ENCODE data around the gene PLA2R1. TPM values are rescaled to one million over a fixed set of nuclear protein-coding genes. Genes with fewer than 3 reads are reported as not detected.
A peak's percentile ranks its signal among the peaks of the same experiment; 100 is the strongest.

PLA2R1 gene
- total RNA-seq, 1 experiment from 2014 or later: 8.4 TPM

GRCh38 chr2:160057356-160057755 is 5.1 kb downstream of the PLA2R1 start:
- Mint-ChIP-seq H3K4me3 (ENCODE audit: unreplicated experiment) (no peak overlapping the region), H3K36me3 (ENCODE audit: insufficient read depth, unreplicated experiment) (no peaks in the 10 kb centered on the region), H3K27ac (ENCODE audit: low read depth, unreplicated experiment) (peak overlapping the region; percentile 4), H3K27me3 (ENCODE audit: insufficient read depth, unreplicated experiment) (no peaks in the 10 kb centered on the region), H3K9me3 (ENCODE audit: unreplicated experiment) (no peaks in the 10 kb centered on the region), H3K4me1 (ENCODE audit: insufficient read depth, unreplicated experiment) (peaks cover 20% of the 10 kb centered on the region)
- intact Hi-C loops (cut with micrococcal nuclease): no loop called here
- TF ChIP-seq CTCF (IDR thresholded peaks at IDR 0.05; ENCODE audit: unreplicated experiment): no peak
- POLR2A ChIA-PET: interaction anchor here (1.2 kb wide), 1 partner anchor 10 kb away, joined by 3 read pairs; no protein-coding TSS in a partner anchor
- DNase-seq (ENCODE audit: unreplicated experiment): no peak
- no TSS peak for BruUV-seq (replicated peaks)
- CTCF ChIA-PET: interaction anchor here (1.3 kb wide), 1 partner anchor 19 kb away, joined by 3 read pairs; no protein-coding TSS in a partner anchor

GRCh38 chr2:160055726-160056108 is 6.7 kb downstream of the PLA2R1 start:
- intact Hi-C loops (cut with micrococcal nuclease): no loop called here

GRCh38 chr2:160054984-160055725 is 7.3 kb downstream of the PLA2R1 start:
- BruUV-seq (replicated peaks): no TSS peak
- Mint-ChIP-seq H3K27me3 (ENCODE audit: insufficient read depth, unreplicated experiment) (no peaks in the 10 kb centered on the region), H3K4me1 (ENCODE audit: insufficient read depth, unreplicated experiment) (peaks cover 26% of the 10 kb centered on the region), H3K36me3 (ENCODE audit: insufficient read depth, unreplicated experiment) (no peaks in the 10 kb centered on the region), H3K9me3 (ENCODE audit: unreplicated experiment) (no peaks in the 10 kb centered on the region), H3K4me3 (ENCODE audit: unreplicated experiment) (no peak overlapping the region), H3K27ac (ENCODE audit: low read depth, unreplicated experiment) (peak overlapping the region; percentile 37)
- no peak for TF ChIP-seq CTCF (IDR thresholded peaks at IDR 0.05; ENCODE audit: unreplicated experiment)
- ChIA-PET CTCF (interaction anchor here (1.1 kb wide), 1 partner anchor 47 kb away, joined by 4 read pairs; no protein-coding TSS in a partner anchor), POLR2A (interaction anchor here (0.9 to 1.0 kb wide), 2 partner anchors 15 to 73 kb away, joined by 3 to 5 read pairs; no protein-coding TSS in a partner anchor)
- no peak for DNase-seq (ENCODE audit: unreplicated experiment)
- intact Hi-C loops (cut with micrococcal nuclease): no loop called here

More at GRCh38 chr2:160055726-160056108, 6.7 kb downstream of the PLA2R1 start:
- Mint-ChIP-seq H3K4me3 (ENCODE audit: unreplicated experiment) (no peak overlapping the region), H3K4me1 (ENCODE audit: insufficient read depth, unreplicated experiment) (peaks cover 26% of the 10 kb centered on the region), H3K27me3 (ENCODE audit: insufficient read depth, unreplicated experiment) (no peaks in the 10 kb centered on the region), H3K27ac (ENCODE audit: low read depth, unreplicated experiment) (no peak overlapping the region), H3K9me3 (ENCODE audit: unreplicated experiment) (no peaks in the 10 kb centered on the region), H3K36me3 (ENCODE audit: insufficient read depth, unreplicated experiment) (no peaks in the 10 kb centered on the region)
- CTCF ChIA-PET: interaction anchor here (1.1 kb wide), 1 partner anchor 47 kb away, joined by 4 read pairs; no protein-coding TSS in a partner anchor
- POLR2A ChIA-PET: no interaction called here
- BruUV-seq (replicated peaks): no TSS peak
- no peak for DNase-seq (ENCODE audit: unreplicated experiment)
- no peak for TF ChIP-seq CTCF (IDR thresholded peaks at IDR 0.05; ENCODE audit: unreplicated experiment)

- no peaks in the 10 kb centered on the region for H3K36me3 Mint-ChIP-seq (ENCODE audit: insufficient read depth, unreplicated experiment)
- intact Hi-C loops (cut with micrococcal nuclease): no loop called here
These were observed 8.5 kb downstream of the PLA2R1 start for GRCh38 chr2:160053946-160054345.

More at GRCh38 chr2:160053946-160054345, 8.5 kb downstream of the PLA2R1 start:
- no peaks in the 10 kb centered on the region for H3K27me3 Mint-ChIP-seq (ENCODE audit: insufficient read depth, unreplicated experiment)
- ChIA-PET CTCF (no interaction called here), POLR2A (interaction anchor here (0.7 to 1.0 kb wide), 4 partner anchors 9 to 76 kb away, joined by 3 to 5 read pairs (median 3); partner anchors contain the start of gene PLA2R1)
- TF ChIP-seq CTCF (IDR thresholded peaks at IDR 0.05; ENCODE audit: unreplicated experiment): no peak
- H3K4me3 Mint-ChIP-seq (ENCODE audit: unreplicated experiment): no peak overlapping the region
- DNase-seq (ENCODE audit: unreplicated experiment): no peak
- no TSS peak for BruUV-seq (replicated peaks)
- peaks cover 26% of the 10 kb centered on the region for H3K4me1 Mint-ChIP-seq (ENCODE audit: insufficient read depth, unreplicated experiment)
- H3K9me3 Mint-ChIP-seq (ENCODE audit: unreplicated experiment): no peaks in the 10 kb centered on the region
- H3K27ac Mint-ChIP-seq (ENCODE audit: low read depth, unreplicated experiment): no peak overlapping the region

Measured in MCF 10A (cell line).